Endothelial cell of umbilical vein (primary cell): Measurements from ENCODE around the gene NEURL1B. TPM values are rescaled to one million over a fixed set of nuclear protein-coding genes. Genes with fewer than 3 reads are reported as not detected.

Source experiments
- BruUV-seq: library from RNA; stranded (reverse); fragments of 400-500 nt; replicated peaks from 2 replicates; lab custom pipeline; 2021; lab: Mats Ljungman, UMichigan
- CTCF ChIA-PET: fragments of 300-600, 350-600 bp; sonication (Branson Sonifier 250); formaldehyde crosslinking; loops from one replicate; lab custom pipeline; 2021; ENCODE audit warnings: antibody characterized with exemption, inconsistent platforms; lab: Charles Lee
- POLR2A ChIA-PET: fragments of 300-600, 350-600 bp; sonication (Branson Sonifier 250); formaldehyde crosslinking; loops from one replicate; lab custom pipeline; 2021; ENCODE audit warnings: antibody characterized with exemption, inconsistent platforms; lab: Charles Lee
- DNase-seq: peaks from one replicate; pipeline ENCODE4 v3.0.0-alpha.2; 2011; ENCODE audit warnings: low read depth, low spot score
- FAIRE-seq: peaks from 2 replicates; lab custom pipeline; 2011; peaks lifted over from hg19 to GRCh38; lab: Jason Lieb, UNC
- H2AFZ ChIP-seq: 2 replicates; pipeline ENCODE4 v1.6.0; 2012; ENCODE audit warnings: low read depth, low read length, control low read depth, inconsistent platforms
- H3K27ac ChIP-seq: 2 replicates; pipeline ENCODE4 v1.5.1; 2011; ENCODE audit warnings: low read depth, mild to moderate bottlenecking, control low read depth, low read length, moderate library complexity; ENCODE audit not compliant: insufficient read depth
- H3K27me3 ChIP-seq, 2 experiments: 2 replicates each; pipeline versions ENCODE4 v1.6.0 to v1.6.1; 2011; ENCODE audit warnings: low read length in 2 of 2, mixed read lengths in 1 of 2; ENCODE audit not compliant: control insufficient read depth in 2 of 2, insufficient read depth in 2 of 2
- H3K36me3 ChIP-seq, 2 experiments: 2 replicates in 1 of 2; 3 replicates in 1 of 2; pipeline ENCODE4 v1.5.1; 2011; ENCODE audit warnings: low read length in 2 of 2, mild to moderate bottlenecking in 1 of 2, moderate library complexity in 1 of 2; ENCODE audit not compliant: control insufficient read depth in 2 of 2, insufficient read depth in 2 of 2; ENCODE audit errors: extremely low read depth in 1 of 2
- H3K4me1 ChIP-seq: 3 replicates; pipeline ENCODE4 v1.5.1; 2011; ENCODE audit warnings: mild to moderate bottlenecking, low read length; ENCODE audit not compliant: control insufficient read depth, insufficient read depth; ENCODE audit errors: extremely low read depth
- H3K4me2 ChIP-seq: 2 replicates; pipeline ENCODE4 v1.6.1; 2011; ENCODE audit warnings: low read length, control low read depth, mixed read lengths; ENCODE audit not compliant: insufficient read depth
- H3K4me3 ChIP-seq, 3 experiments: fragments of 200-600 bp in 1 of 3; sonication (generic), shearing (Covaris generic) in 1 of 3; replicated peaks in 1 of 3; 2 replicates each; pipeline ENCODE4 v1.5.1; 2011 to 2016; ENCODE audit warnings: control low read depth in 3 of 3, low read length in 3 of 3, mild to moderate bottlenecking in 2 of 3, inconsistent platforms in 1 of 3, low read depth in 1 of 3, moderate library complexity in 1 of 3; ENCODE audit not compliant: insufficient read depth in 1 of 3
- H3K79me2 ChIP-seq: 2 replicates; pipeline ENCODE4 v1.6.0; 2012; ENCODE audit warnings: low read length, inconsistent platforms; ENCODE audit not compliant: control insufficient read depth, insufficient read depth
- H3K9ac ChIP-seq: replicated peaks from 2 replicates; pipeline ENCODE3; 2011; ENCODE audit warnings: low read length, control low read depth; ENCODE audit not compliant: insufficient read depth; ENCODE audit errors: extremely low read depth
- H3K9me1 ChIP-seq: replicated peaks from 3 replicates; pipeline ENCODE4 v1.6.0; 2011; ENCODE audit warnings: mild to moderate bottlenecking, low read length; ENCODE audit not compliant: control insufficient read depth, insufficient read depth; ENCODE audit errors: extremely low read depth
- H3K9me3 ChIP-seq: replicated peaks from 2 replicates; pipeline ENCODE4 v1.5.1; 2012; ENCODE audit warnings: low read length, inconsistent platforms; ENCODE audit not compliant: control insufficient read depth, insufficient read depth
- H4K20me1 ChIP-seq: replicated peaks from 2 replicates; pipeline ENCODE3; 2011; ENCODE audit warnings: mild to moderate bottlenecking, low read length; ENCODE audit not compliant: control insufficient read depth, insufficient read depth; ENCODE audit errors: extremely low read depth
- FOS ChIP-seq: IDR thresholded peaks from 2 replicates; pipeline ENCODE4 v1.6.1; 2011; ENCODE audit warnings: mild to moderate bottlenecking, low read length, moderate library complexity, borderline replicate concordance; ENCODE audit not compliant: insufficient read depth
- GATA2 ChIP-seq: IDR thresholded peaks from 2 replicates; pipeline ENCODE4 v1.7.0; 2011; ENCODE audit warnings: low read depth, mild to moderate bottlenecking, moderate library complexity, mixed read lengths, low read length; ENCODE audit not compliant: insufficient read length, insufficient read depth
- JUN ChIP-seq: IDR thresholded peaks from 2 replicates; pipeline ENCODE4 v1.6.1; 2011; ENCODE audit warnings: borderline replicate concordance, low read depth; ENCODE audit not compliant: insufficient read length, insufficient read depth
- MAX ChIP-seq: IDR thresholded peaks from 2 replicates; pipeline ENCODE4 v1.6.1; 2011; ENCODE audit not compliant: insufficient read depth, insufficient read length
- POLR2A ChIP-seq: IDR thresholded peaks from 2 replicates; pipeline ENCODE4 v1.6.1; 2012; ENCODE audit warnings: low read depth, mild to moderate bottlenecking, control low read depth, low read length
- POLR2AphosphoS5 ChIP-seq: IDR thresholded peaks from 2 replicates; pipeline ENCODE4 v1.6.1; 2012; ENCODE audit warnings: low read depth, mild to moderate bottlenecking, control low read depth, low read length, moderate library complexity; ENCODE audit not compliant: insufficient read depth
- dilution Hi-C: fragments of 300-500 bp; cut with MboI; formaldehyde crosslinking; loops from one replicate; pipeline ENCODE4 v1.15.0; 2019; ENCODE audit warnings: low sequenced_read_pairs; ENCODE audit not compliant: extremely low pct_ligation_motif_present
- intact Hi-C: fragments of 100-400 bp; cut with micrococcal nuclease; formaldehyde crosslinking; loops from one replicate; pipeline ENCODE4 v1.10.0; 2022
- polyA plus RNA-seq, 4 experiments: library from polyadenylated mRNA; depleted of rRNA in 3 of 4; stranded (reverse) in 3 of 4; unstranded in 1 of 4; fragments of >200 nt; gene quantifications; 2 replicates each; pipeline versions ENCODE4 v1.2.1 to v1.2.3, GENCODE V29; 2011 to 2012; ENCODE audit warnings: missing spikeins in 1 of 4
- total RNA-seq: library from RNA; stranded (reverse); gene quantifications from 2 replicates; pipeline ENCODE4 v1.2.3, GENCODE V29; 2021
- TF ChIP-seq, protein P1 (sequence below), 2 donors: IDR thresholded peaks; 1 replicate in 1 of 2; 2 replicates in 1 of 2; pipeline ENCODE4 v1.5.1; 2011; ENCODE audit warnings: low read length in 2 of 2, mild to moderate bottlenecking in 2 of 2, moderate library complexity in 2 of 2, control low read depth in 1 of 2, inconsistent platforms in 1 of 2, low read depth in 1 of 2; ENCODE audit not compliant: insufficient read depth in 1 of 2; ENCODE audit errors: extremely low read depth in 1 of 2

The NEURL1B gene
- total and polyA plus RNA-seq, 2 donors (not counting 3 experiments of a cell fraction or from before 2014, with no cell fraction given) = 0.44 to 1.6 TPM

DNA sequence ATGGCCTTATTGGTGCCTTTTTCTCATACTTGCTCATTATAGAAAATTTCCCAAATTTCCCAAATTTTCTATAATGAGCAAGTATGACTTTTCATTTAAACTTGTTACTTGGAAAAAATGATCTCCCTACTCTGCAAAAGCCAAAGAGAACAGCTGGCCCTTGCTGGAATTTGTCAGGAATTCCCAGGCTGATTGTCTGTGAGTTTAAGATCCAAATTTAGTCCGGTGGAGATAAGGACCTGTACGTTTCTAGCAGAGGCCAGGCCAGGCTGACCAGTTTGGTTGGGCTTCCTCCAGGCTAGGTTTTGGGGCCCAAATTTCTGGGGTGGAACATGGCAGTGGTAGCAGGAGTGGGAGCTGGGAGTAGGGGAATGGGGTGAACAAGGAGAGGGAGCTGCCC is 51.9 kb downstream of the NEURL1B start:
- no TSS peak for BruUV-seq
- no peak for DNase-seq
- H3K9ac ChIP-seq = no peak overlapping the region
- H3K9me3 ChIP-seq = no peaks in the 10 kb centered on the region
- no peaks in the 10 kb centered on the region for H3K36me3 ChIP-seq
- no peak overlapping the region for H2AFZ ChIP-seq
- no peak overlapping the region for H3K4me2 ChIP-seq
- POLR2A ChIA-PET = no interaction called here
- dilution Hi-C loops = no loop called here
- no peaks in the 10 kb centered on the region for H4K20me1 ChIP-seq
- no peaks in the 10 kb centered on the region for H3K27me3 ChIP-seq
- intact Hi-C loops = no loop called here
- H3K4me3 ChIP-seq = no peak overlapping the region
- H3K4me1 ChIP-seq = peaks cover 10% of the 10 kb centered on the region
- CTCF ChIA-PET = no interaction called here
- TF ChIP-seq POLR2AphosphoS5 (no peak), GATA2 (no peak), MAX (no peak), POLR2A (no peak), FOS (no peak), JUN (no peak)
- TF ChIP-seq, protein P1, sequence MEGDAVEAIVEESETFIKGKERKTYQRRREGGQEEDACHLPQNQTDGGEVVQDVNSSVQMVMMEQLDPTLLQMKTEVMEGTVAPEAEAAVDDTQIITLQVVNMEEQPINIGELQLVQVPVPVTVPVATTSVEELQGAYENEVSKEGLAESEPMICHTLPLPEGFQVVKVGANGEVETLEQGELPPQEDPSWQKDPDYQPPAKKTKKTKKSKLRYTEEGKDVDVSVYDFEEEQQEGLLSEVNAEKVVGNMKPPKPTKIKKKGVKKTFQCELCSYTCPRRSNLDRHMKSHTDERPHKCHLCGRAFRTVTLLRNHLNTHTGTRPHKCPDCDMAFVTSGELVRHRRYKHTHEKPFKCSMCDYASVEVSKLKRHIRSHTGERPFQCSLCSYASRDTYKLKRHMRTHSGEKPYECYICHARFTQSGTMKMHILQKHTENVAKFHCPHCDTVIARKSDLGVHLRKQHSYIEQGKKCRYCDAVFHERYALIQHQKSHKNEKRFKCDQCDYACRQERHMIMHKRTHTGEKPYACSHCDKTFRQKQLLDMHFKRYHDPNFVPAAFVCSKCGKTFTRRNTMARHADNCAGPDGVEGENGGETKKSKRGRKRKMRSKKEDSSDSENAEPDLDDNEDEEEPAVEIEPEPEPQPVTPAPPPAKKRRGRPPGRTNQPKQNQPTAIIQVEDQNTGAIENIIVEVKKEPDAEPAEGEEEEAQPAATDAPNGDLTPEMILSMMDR (IDR thresholded peaks at IDR 0.05; ENCODE audit: extremely low read depth in 1 of 2, insufficient read depth in 1 of 2, low read depth in 1 of 2, low read length in 2 of 2) = no peak
- H3K27ac ChIP-seq = no peak overlapping the region
- no peaks in the 10 kb centered on the region for H3K9me1 ChIP-seq
- no peaks in the 10 kb centered on the region for H3K79me2 ChIP-seq
- no peak for FAIRE-seq
